SH-SY5Y (cell line): Measurements from ENCODE around the gene TATDN2.

Experiments
- GATA2 ChIP-seq: IDR thresholded peaks from 2 replicates; pipeline ENCODE4 v1.6.1; 2011; ENCODE audit warnings: mild to moderate bottlenecking, low read depth, low read length
- GATA3 ChIP-seq: IDR thresholded peaks from 2 replicates; pipeline ENCODE4 v1.6.1; 2011; ENCODE audit warnings: low read depth, mild to moderate bottlenecking, low read length, moderate library complexity

GRCh38 chr3:10253731-10254130 is 5.5 kb downstream of the TATDN2 start:
- TF ChIP-seq GATA3 = no peak
- no peak for TF ChIP-seq GATA2
